ENCODE results near the gene PAOX.

DNA sequence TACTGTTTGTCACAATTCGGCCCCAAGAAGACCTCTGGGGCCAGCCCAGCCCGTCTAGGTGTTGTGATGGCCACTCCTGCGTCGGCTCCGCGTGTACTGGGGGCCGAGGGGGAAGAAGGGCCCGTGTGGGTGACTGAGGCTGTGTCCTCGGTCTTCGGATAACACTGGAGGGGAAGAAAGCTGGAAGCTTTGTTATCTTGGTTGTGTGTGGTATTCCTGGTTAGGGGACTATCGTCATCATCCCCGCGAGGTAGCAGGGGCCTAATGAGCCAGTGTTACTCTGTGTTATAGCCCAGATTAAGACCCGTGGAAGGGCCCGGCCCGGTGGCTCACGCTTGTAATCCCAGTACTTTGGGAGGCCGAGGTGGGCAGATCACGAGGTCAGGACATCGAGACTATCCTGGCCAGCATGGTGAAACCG, 15.7 kb downstream of the PAOX start:
- TF ChIP-seq, protein P1, sequence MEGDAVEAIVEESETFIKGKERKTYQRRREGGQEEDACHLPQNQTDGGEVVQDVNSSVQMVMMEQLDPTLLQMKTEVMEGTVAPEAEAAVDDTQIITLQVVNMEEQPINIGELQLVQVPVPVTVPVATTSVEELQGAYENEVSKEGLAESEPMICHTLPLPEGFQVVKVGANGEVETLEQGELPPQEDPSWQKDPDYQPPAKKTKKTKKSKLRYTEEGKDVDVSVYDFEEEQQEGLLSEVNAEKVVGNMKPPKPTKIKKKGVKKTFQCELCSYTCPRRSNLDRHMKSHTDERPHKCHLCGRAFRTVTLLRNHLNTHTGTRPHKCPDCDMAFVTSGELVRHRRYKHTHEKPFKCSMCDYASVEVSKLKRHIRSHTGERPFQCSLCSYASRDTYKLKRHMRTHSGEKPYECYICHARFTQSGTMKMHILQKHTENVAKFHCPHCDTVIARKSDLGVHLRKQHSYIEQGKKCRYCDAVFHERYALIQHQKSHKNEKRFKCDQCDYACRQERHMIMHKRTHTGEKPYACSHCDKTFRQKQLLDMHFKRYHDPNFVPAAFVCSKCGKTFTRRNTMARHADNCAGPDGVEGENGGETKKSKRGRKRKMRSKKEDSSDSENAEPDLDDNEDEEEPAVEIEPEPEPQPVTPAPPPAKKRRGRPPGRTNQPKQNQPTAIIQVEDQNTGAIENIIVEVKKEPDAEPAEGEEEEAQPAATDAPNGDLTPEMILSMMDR (conservative IDR thresholded peaks at IDR 0.05; ENCODE audit: low read depth in 2 of 2) = no peak
- no peak for TF ChIP-seq JUNB (IDR thresholded peaks at IDR 0.05; ENCODE audit: unreplicated experiment)
- TF ChIP-seq ZNF331 (CRISPR knock-in tag; IDR thresholded peaks at IDR 0.05; ENCODE audit: low read depth) = no peak

Measured in GM23338 (cell line).